ENCODE data around the gene TVP23B.
"Not testable (repeated sequence)": the region's sequence is repeated elsewhere in the genome, so short reads cannot be mapped to it uniquely, and the experiment has no call there.

GRCh38 chr17:18816489-18817371, 35.7 kb downstream of the TVP23B start:
- TF ChIP-seq CTCF (IDR thresholded peaks at IDR 0.05): peak; percentile 65; the same call in 1 of the 2 replicates
- TF ChIP-seq POLR2AphosphoS5 (IDR thresholded peaks at IDR 0.05; ENCODE audit: low read depth, low read length); REST (IDR thresholded peaks at IDR 0.05; ENCODE audit: insufficient read depth in 1 of 2, low read depth in 2 of 2, low read length in 1 of 2); SIN3A (IDR thresholded peaks at IDR 0.05; ENCODE audit: borderline replicate concordance, insufficient read depth, low read depth, low read length); TCF7L2 (IDR thresholded peaks at IDR 0.05; ENCODE audit: low read depth, low read length): not testable (repeated sequence)

Data from Panc1 (cell line).